Measurements from ENCODE around the gene ANGPTL8. TPM values are rescaled to one million over a fixed set of nuclear protein-coding genes. Genes with fewer than 3 reads are reported as not detected.

The ANGPTL8 gene
- total and polyA plus RNA-seq, 9 of the 15 experiments (the other 6 are each of a cell fraction or from before 2014, with no cell fraction given), result not detected

GRCh38 chr19:11208561-11209471, 30.6 kb upstream of the ANGPTL8 start:
- H3K4me2 ChIP-seq (ENCODE audit: insufficient read depth, low read length), result no peak overlapping the region
- peaks cover 0 to 13% of the 10 kb centered on the region in 2 experiments; a peak in 2 of 5 replicates for H3K4me1 ChIP-seq (replicated peaks in 1 of 2; ENCODE audit: control insufficient read depth in 2 of 2, insufficient read depth in 2 of 2, low read length in 2 of 2)
- in situ Hi-C loops (cut with MboI), result no loop called here
- H3K36me3 ChIP-seq (ENCODE audit: control insufficient read depth, insufficient read depth, low read length), result no peaks in the 10 kb centered on the region
- H3K4me3 ChIP-seq, result no peak overlapping the region
- H4K20me1 ChIP-seq (replicated peaks; ENCODE audit: control insufficient read depth, insufficient read depth, low read length), result no peaks in the 10 kb centered on the region
- no peak overlapping the region for H2AFZ ChIP-seq (ENCODE audit: low read depth, low read length)
- BruUV-seq (replicated peaks), result no TSS peak
- no peak overlapping the region for H3K27ac ChIP-seq (ENCODE audit: extremely low read depth, low read depth, low read length)
- no peaks in the 10 kb centered on the region for H3K9me1 ChIP-seq (ENCODE audit: control insufficient read depth, insufficient read depth, low read length)
- ATAC-seq (no peak), DNase-seq (ENCODE audit: extremely low read depth in 1 of 4, low spot score in 3 of 4) (no peak), FAIRE-seq (no peak)
- no peaks in the 10 kb centered on the region for H3K79me2 ChIP-seq (ENCODE audit: control insufficient read depth, insufficient read depth, low read length)
- intact Hi-C loops (cut with micrococcal nuclease), result no loop called here
- ChIA-PET POLR2A (interaction anchor here (0.5 kb wide), 1 partner anchor 845 kb away, joined by 4 read pairs; no protein-coding TSS in a partner anchor), CTCF (ENCODE audit: low intra/inter-chr PET ratio) (no interaction called here)
- H3K9me3 ChIP-seq (replicated peaks; ENCODE audit: control insufficient read depth, insufficient read depth, low read depth, low read length), result no peaks in the 10 kb centered on the region
- H3K27me3 ChIP-seq (ENCODE audit: control insufficient read depth in 2 of 2, insufficient read depth in 2 of 2, low read length in 2 of 2), result no peaks in the 10 kb centered on the region
- no peak overlapping the region; a peak in 1 of 4 replicates for H3K9ac ChIP-seq (ENCODE audit: insufficient read depth in 1 of 2, low read depth in 2 of 2, low read length in 2 of 2)
- 74% methylated on average over 22 of the region's 38 CpGs for WGBS (ENCODE audit: insufficient coverage, low coverage, missing lambda C conversion rate)
- TF ChIP-seq ZNF780A (CRISPR knock-in tag; IDR thresholded peaks at IDR 0.05) (no peak), NCOR1 (IDR thresholded peaks at IDR 0.05) (no peak), ZFP1 (CRISPR knock-in tag; IDR thresholded peaks at IDR 0.05) (no peak), GTF2F1 (IDR thresholded peaks at IDR 0.05; ENCODE audit: low read depth, low read length) (no peak), ZNF609 (CRISPR knock-in tag; IDR thresholded peaks at IDR 0.05; ENCODE audit: borderline replicate concordance) (no peak), PHF20 (IDR thresholded peaks at IDR 0.05; ENCODE audit: partially characterized antibody) (no peak), GATAD2B (IDR thresholded peaks at IDR 0.05; ENCODE audit: borderline replicate concordance) (no peak), SIX5 (IDR thresholded peaks at IDR 0.05; ENCODE audit: borderline replicate concordance in 1 of 2, insufficient read depth in 1 of 2, low read depth in 1 of 2, low read length in 2 of 2) (no peak), CXXC5 (CRISPR knock-in tag; IDR thresholded peaks at IDR 0.05) (no peak)
- TF ChIP-seq, protein P1, sequence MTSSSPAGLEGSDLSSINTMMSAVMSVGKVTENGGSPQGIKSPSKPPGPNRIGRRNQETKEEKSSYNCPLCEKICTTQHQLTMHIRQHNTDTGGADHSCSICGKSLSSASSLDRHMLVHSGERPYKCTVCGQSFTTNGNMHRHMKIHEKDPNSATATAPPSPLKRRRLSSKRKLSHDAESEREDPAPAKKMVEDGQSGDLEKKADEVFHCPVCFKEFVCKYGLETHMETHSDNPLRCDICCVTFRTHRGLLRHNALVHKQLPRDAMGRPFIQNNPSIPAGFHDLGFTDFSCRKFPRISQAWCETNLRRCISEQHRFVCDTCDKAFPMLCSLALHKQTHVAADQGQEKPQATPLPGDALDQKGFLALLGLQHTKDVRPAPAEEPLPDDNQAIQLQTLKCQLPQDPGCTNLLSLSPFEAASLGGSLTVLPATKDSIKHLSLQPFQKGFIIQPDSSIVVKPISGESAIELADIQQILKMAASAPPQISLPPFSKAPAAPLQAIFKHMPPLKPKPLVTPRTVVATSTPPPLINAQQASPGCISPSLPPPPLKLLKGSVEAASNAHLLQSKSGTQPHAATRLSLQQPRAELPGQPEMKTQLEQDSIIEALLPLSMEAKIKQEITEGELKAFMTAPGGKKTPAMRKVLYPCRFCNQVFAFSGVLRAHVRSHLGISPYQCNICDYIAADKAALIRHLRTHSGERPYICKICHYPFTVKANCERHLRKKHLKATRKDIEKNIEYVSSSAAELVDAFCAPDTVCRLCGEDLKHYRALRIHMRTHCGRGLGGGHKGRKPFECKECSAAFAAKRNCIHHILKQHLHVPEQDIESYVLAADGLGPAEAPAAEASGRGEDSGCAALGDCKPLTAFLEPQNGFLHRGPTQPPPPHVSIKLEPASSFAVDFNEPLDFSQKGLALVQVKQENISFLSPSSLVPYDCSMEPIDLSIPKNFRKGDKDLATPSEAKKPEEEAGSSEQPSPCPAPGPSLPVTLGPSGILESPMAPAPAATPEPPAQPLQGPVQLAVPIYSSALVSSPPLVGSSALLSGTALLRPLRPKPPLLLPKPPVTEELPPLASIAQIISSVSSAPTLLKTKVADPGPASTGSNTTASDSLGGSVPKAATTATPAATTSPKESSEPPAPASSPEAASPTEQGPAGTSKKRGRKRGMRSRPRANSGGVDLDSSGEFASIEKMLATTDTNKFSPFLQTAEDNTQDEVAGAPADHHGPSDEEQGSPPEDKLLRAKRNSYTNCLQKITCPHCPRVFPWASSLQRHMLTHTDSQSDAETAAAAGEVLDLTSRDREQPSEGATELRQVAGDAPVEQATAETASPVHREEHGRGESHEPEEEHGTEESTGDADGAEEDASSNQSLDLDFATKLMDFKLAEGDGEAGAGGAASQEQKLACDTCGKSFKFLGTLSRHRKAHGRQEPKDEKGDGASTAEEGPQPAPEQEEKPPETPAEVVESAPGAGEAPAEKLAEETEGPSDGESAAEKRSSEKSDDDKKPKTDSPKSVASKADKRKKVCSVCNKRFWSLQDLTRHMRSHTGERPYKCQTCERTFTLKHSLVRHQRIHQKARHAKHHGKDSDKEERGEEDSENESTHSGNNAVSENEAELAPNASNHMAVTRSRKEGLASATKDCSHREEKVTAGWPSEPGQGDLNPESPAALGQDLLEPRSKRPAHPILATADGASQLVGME (CRISPR knock-in tag; IDR thresholded peaks at IDR 0.05), result no peak

Data from K562 (cell line).